Activated CD8-positive, alpha-beta memory T cell treated with anti-CD3 and anti-CD28 coated beads for 4 hours (primary cell): ENCODE results near the gene SNTA1.
"Not testable (repeated sequence)": the region's sequence is repeated elsewhere in the genome, so short reads cannot be mapped to it uniquely, and the experiment has no call there.

Experiments used
- DNase-seq, 2 donors: peaks; one replicate each; pipeline ENCODE4 v3.0.0-alpha.2; 2020; ENCODE audit warnings: low read depth in 2 of 2

SNTA1 gene

DNA sequence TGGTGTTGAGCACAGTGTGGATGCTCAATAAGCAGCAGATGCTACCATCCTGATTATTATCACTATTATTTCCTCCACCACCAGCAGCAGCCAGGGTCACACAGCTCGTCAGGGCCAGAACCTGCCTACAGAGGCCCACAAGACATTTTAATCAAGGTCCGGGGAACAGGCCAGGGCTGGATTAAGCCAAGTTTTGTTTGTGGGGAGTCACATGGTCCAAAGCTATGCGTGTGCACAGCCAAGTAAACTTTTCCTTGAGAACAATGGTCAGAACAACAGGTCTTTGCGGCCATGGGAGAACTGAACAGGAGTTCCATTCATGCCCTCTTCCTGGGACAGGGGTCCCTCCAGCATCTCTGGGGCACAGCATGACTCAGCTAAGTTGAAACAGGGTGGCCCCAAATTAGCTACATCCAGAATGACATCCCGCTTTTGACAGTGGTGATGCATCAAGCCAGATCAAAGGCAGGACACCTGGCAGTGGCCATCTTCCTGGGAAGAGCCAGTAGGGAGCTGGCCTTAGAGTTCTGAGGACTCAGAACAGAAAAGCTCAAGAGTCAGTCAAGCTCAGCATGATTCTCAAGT is 11.7 kb downstream of the SNTA1 start:
- DNase-seq = no peak

DNA sequence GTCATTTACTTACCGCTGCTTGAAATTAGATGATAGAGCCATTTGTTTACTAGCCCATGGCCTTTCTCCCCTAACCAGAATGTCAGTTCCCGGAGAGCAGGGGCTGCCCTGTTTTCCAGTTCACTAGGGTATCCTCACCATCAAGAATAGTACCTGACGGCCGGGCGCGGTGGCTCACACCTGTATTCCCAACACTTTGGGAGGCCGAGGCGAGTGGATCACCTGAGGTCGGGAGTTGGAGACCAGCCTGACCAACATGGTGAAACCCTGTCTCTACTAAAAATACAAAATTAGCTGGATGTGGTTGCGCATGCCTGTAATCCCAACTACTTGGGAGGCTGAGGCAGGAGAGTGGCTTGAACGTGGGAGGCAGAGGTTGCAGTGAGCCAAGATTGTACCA is 19.7 kb downstream of the SNTA1 start:
- DNase-seq = not testable (repeated sequence)

DNA sequence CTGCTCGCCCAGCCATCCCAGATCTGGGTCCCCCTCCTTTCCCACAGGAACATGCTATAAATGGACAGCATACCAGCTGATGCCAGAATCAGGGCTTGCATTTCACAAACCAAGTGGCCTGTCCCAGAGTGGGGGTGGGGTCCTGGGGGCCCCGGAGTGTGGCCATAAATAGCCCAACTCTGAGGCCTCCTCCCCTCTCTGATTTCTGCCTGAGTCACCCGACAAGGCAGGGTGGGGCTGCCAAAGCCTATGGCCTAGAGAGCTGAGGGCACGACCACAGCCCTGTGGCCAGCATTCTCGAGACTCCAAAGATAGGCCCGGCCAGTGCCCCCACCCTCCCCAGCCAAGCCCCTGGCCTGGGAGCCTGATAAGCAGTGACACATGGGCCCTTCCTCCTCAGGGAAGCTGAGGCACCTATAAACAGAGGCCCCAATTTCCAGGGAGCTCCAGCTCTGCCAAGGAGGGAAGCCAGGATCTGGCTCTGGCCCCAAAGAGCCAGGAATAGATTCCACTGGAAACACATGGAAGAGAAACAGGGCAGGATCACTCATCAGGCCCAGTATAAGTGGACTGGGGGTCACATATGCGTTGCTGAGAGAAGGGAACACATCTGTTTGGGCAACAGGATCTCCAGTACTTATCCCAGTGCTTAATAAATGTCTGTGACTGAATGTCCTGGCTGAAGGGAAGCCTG is 20.3 kb downstream of the SNTA1 start:
- DNase-seq = no peak

DNA sequence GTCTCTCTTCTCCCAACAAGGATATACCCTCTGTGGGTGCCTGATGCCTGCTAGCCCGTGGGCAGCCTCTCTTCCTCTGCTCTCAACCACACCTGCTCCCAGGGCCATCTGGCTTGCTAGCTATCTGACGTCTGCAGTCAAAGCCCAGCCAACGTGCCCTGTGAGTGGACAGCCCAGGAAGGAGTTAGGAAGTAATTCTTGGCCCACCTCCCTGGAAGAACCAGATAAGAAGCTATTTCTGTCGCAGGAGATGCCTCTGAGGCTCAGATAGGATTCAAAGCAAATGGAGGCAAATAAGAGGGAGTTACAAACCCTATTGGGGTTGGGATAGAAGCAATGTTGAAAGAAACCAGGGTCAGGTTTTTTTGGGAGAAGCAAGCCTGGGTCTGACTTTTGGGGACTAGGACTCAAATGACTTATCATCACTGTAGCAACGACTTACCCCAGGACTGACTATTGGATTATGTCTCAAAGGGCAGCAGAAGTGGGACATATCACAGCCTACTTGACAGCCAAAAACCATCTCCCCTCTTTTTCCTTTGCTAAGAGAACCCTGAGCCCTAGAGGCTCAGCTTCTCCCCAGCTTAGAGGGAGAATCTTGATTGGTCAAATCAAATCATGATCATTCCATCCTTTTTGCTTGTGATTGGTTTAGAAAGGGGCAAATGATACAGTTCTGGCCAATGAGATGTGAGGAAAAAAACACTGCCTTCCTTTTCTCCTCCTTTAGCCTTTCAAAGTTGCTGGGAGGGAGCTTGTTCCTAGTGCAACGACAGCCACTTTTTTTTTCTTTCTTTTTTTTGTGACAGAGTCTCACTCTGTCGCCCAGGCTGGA is 24.2 kb downstream of the SNTA1 start:
- DNase-seq = no peak

DNA sequence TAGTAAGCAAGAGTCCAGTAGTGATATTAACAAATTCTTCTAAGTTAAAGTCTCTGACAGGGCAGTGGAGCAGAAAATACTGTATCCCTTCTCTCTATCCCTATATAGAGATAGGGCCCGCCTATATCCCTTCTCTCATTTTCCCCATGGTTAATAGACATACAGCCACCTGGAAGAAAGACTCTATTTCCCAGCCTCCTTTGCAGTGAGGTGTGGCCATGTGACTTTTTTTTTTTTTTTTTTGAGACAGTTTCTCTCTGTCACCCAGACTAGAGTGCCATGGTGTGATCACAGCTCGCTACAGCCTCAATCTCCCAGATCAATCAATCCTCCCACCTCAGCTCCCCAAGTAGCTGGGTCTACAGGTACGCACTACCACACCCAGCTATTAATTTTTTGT is 25.5 kb downstream of the SNTA1 start:
- no peak for DNase-seq

DNA sequence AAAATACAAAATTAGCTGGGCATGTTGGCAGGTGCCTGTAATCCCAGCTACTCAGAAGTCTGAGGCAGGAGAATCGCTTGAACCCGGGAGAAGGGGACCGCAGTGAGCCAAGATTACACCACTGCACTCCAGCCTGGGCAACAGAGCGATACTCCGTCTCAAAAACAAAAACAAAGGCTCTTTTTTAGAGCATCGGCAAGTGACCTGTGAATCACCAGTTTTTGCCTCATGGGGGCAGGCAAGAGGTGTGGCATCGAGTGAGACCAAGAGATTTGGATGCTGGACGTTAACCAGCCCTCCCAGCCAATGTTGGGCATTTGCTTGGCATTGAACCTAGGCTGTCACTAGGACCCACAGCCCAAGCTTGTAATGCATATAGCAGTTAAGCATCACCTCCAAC is 27.6 kb downstream of the SNTA1 start:
- DNase-seq = no peak

DNA sequence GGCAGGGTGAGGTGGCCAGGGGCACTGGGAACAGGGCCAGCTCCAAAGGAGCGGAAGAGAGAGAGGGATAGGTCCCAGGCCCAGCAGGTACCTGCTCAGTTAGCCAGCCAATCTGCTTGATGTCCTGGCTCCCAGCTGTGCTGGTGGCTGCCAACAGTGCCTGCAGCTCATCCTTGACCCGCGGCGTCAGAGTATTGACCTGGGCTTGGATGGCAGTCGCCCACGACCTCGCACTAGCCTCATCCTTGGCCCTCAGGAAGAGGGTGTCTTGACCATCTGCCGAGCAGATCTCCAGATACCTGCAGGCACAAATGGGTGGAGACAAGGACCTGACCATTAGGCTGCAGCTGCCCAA is 31.1 kb downstream of the SNTA1 start:
- DNase-seq = no peak

DNA sequence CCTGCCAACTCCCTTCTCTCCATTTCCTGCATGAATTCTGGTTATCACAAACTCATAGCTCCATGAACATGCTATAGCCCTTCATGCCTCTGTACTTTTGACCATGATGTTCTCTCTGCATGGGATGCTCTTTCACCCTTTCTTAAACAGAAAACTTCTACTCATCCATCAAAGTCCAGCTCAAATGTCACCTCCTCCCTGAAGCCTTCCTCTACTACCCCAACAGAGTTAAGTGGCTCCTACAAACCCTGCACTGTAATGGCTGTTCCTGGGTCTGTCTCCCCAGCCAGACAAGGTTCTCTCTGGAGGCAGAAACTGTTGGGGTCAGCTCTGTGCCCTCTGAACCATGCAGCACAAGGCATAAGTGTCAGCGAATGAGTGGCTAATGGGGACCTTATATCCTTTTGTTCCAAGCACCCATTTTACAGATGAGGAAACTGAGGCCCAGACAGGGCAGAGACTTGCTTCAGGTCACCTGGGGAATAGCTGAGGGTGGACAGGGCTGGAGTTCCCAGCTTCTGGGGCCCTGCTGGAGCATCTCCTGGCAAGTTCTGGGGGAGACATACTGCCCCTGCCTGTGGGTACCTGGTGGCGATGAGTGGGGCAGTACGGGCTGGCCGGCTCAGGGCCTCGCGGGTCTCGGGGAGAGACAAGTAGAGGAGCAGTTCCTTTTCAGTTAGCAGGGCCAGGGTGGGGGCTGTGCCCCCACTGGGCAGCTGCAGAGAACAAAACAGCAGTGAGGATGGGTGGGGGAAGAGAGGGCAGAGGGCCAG is 31.7 kb downstream of the SNTA1 start:
- DNase-seq = no peak

DNA sequence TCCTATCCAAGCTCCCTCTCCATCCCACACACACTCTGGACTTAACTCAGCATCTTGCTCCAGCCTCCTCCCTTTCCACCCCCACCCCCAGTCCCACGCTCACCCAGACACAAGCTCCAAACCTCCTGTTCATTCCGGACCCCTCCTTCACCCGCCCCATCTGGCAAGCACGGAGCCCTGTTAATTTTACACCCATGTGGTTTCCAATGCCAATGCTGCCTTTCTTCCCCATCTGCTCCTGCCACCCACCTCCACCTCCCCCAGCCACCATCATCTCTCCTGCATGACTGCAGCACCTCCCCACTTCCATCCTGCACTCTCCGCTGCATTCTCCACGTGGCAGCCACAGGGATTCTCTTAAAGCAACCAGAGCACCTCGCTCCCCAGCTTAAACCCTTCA is 32.3 kb downstream of the SNTA1 start:
- no peak for DNase-seq

DNA sequence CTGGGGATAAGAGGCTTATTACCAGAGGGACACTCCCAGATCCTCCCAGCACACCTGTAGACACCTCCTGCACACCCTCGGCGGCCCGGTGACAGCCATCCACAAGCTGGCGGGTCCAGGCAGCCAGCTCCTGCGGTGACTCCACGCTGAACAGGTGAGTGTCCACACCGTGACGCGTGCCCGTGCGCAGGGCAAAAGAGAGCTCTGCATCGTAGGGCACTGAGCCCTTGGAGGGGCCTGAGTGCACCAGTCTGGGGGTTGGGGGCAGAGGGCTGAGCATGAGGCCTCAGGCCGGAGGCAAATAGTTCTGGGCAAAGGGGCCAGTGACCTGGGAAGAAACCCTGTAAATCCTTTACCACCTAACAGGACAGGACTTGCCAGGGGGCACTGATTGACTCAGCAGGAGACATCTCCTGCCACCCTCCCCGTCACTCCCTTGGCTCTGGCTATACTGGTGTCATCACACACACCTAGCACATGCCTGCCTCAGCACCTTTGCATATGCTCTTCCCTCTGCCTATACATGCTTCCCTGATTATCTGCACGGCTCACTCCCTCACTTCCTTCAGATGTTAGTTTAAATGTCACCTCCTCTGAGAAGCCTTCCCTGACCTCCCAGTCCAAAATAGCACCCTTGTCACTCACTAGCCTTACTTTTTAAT is 33.4 kb downstream of the SNTA1 start:
- DNase-seq = no peak

DNA sequence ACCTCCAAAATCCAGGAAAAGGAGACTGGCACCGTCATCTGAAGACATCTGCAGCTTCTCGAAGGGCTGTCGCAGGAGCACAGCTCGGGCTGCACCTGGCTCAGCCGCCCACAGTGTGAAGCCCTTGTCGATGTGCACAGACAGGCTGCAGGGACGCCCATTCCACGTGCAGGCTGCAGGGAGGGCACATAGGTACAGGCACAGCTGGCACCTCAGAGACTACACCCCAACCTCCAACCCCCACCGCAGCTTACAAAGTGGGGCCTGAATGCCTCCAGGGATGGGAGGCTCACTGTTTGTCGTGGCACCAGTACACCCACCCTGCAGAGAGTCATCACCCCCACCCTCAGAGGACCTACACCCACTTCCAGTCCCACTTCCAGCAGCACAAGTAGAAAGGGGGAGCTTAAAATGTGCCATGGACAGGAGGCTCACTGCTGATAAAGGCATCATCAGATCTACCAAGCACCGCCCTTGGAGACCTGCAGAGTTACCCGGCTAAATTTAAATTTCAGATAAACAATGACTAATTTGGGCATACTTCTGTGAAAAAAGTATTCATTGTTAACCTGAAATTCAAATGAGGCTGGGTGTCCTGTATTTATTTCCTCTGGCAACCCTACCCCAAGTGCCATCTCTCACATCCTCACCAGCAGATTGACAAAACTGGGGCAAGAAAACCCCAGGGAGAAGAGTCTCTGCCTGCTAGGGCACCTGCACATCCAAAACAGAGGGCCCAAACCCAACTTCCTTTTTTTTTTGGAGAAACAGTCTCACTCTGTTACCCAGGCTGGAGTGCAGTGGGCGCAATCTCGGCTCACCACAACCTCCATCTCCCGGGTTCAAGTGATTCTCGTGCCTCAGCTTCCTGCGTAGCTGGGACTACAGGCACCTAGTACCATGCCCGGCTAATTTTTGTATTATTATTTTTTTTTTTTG is 34.6 kb downstream of the SNTA1 start:
- no peak for DNase-seq

DNA sequence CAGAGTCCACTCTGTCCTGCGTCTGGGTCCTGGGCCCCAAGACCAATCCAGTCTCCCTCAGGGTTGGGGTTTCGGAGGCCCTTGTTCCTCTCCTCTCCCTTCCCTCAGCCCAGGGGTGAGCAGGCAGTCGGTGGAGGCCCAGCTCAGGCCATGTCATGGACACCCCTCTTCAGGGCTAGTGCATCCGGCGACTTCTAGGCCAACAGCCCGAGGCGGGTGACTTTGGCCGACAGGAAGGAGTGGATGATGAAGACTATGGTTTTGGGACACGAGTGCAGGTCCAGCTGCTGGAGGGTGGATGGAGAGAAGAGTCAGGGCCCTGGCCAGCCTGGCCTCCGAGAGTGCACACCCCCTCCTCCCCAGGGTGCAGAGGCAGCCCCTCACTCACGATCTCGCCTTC is 35.2 kb downstream of the SNTA1 start:
- DNase-seq = no peak

DNA sequence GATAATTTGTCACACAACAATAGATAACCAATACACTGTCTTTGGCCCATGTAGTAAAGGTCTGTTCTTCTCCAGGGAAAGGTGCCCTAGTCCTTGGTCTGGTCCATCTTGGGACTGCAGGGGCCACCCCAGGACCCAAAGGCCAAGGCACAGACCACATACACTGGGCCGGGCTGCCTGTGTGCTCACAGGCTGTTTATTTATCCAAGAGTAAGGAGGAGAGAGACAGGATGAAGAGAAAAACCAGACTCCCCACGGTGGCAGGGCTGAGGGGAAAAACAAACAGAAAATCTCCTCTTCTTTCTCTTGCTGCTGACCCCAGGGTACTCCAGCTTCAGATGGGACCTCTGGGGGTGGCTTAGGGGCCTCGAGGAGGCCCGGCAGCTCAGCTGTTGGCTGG is 35.8 kb downstream of the SNTA1 start:
- DNase-seq = no peak

DNA sequence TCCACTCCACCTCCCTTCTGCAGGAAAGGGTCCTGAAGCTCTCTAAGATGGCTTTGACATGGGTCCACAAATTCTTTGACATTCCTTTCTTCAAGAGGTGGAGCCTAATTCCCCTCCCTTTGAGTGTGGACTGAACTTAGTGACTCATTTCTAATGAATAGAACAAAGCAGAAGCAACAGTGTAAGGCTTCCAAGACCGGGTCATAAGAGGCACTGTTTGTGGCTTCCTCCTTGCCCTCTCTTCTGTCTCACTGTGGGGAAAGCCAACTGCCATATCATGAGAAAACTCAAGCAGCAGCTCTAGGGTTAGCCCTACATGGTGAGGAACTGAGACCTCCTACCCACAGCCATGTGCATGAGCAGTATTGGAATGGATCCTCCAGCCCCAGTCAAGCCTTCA is 36.3 kb downstream of the SNTA1 start:
- no peak for DNase-seq

DNA sequence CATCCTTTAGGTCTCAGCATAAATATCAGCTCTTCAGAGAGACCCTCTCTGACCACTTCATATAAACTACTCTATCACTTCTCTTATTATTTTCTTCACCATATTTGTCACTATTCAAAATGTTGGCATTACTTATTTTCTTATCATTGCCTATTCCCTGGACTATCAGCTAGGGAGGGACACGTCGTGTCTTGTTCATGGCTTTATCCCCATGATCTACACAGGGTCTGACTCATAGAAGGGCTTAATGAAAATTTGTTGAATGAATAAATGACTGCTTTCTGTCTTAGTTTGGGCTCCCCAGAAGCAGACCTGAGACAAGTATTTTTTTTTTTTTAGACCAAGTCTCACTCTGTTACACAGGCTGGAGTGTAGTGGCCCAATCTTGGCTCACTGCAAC is 39.3 kb downstream of the SNTA1 start:
- no peak for DNase-seq

DNA sequence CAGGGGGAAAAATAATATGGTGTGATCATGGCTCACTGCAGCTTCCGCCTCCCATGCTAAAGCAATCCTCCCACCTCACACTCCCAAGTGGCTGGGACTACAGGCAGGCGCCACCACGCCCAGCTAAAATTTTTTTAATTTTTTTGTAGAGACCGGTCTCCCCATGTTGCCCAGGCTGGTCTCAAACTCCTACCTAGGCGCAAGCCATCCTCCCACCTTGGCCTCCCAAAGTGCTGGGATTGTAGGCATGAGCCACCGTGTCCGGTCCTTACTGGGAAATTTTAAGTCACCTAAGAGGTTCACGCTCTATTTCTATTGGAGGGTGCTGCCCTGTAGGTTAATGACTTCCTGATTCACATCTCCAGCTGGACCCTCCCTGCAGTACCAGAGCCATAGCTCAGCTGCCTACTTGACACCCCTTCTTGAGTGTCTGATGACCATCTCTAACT is 41.6 kb downstream of the SNTA1 start:
- no peak for DNase-seq

DNA sequence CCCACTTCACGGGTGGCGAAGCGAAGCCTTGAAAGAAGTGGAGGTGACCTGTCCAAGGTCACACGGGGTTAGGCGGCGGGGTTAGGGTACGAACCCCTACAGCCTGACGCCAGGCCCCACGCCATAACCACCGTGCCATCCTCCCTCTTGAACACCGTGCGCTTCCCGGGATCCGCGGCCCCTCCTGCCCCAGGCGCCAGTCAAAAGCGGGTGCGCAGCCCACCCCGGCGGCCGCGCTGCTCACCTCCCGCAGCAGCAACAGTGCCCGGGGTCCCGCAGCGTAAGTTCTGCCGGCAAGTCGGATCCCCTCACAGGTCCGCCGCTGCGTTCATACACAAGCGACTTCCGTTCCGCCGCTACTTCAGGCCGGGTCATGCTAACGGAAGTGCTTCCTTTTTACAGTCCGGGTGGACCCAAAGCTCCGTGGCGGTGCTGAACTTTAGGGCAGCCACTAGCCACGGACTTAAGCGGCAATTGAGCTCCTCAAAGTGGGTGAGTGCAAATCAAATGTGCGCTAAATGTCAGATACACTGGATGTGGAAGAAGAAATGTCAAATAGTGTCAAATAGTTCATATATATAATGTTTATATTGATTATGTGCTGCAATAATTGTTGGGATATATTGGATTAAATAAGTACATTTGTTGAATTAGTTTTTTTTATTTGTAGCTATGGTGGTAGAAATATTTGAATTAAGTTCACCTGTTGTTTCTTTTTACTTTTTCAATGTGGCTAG is 42.2 kb downstream of the SNTA1 start, which contains the start of gene CDK5RAP1:
Gene CDK5RAP1, minus strand, starts transcription at position 336 of the 737 bp plus-strand sequence. CDS start 4,455 bp downstream, outside the sequence.
- DNase-seq = peak; percentile 67 to 70

DNA sequence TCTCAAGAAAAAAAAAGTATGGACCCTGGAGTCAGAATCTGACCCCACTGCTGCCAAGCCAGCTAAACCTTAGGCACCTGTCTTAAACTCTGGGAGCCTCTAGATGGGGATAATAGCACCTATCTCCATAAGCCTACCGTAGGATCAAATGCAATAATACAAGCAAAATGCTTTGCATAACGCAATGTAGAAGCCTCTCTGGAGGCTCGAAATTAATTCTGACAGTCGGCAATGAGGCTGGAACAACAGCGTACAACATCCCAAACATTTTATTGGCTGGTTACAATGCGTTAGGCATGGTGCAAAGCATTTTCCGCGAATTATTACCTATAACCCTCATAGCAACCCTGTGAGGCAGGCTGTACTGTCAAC is 42.8 kb downstream of the SNTA1 start:
- no peak for DNase-seq

DNA sequence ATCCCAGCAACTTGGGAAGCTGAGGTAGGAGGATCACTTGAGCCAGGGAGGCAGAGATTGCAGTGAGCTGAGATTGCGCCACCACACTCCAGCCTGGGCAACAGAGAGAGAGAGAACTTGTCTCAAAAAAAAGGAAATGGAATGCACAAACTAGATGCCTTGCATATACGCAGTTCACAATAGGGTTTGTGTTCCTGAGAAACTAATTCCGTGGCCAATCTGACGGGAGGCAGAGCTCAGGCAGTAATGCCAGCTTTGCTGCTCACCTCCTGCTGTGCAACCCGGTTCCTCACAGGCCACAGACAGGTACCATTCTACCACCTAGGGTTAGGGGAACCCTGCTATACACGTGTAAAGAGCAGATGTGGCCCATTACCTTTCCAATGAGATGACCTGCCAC is 43.6 kb downstream of the SNTA1 start:
- DNase-seq = no peak

DNA sequence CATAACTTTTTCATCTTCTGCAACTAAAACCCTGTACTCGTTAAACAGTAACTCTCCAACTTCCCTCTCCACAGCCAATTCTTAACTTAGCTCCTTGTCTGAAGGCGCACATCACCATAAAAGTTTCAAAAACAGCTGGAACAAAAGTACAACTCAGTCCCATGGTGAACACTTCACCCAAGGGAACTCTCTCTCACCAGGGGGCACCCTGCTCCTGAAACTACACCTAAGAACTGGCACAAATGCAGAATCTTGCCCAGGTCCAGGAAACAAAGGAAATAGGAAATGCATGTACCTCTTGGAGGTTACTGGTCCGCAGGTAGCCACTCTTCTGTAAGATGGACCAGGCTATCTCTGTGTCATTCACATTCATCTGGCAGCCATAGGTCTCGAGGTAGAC is 48.8 kb downstream of the SNTA1 start:
- no peak for DNase-seq
